ENCODE results near the gene LENG8. TPM values are rescaled to one million over a fixed set of nuclear protein-coding genes. Genes with fewer than 3 reads are reported as not detected.

LENG8 gene
- total and polyA plus RNA-seq, 11 donors = 23.6 to 93.9 (median 58.8) TPM

- DNase-seq = no peak
- TF ChIP-seq CTCF (IDR thresholded peaks at IDR 0.05) = no peak
- no peak for TF ChIP-seq POLR2A (IDR thresholded peaks at IDR 0.05)
Observed at GRCh38 chr19:54453921-54454780, 5.2 kb downstream of the LENG8 start.

GRCh38 chr19:54454781-54455675 lies 6.0 kb downstream of the LENG8 start:
- TF ChIP-seq CTCF (IDR thresholded peaks at IDR 0.05) = no peak
- TF ChIP-seq POLR2A (IDR thresholded peaks at IDR 0.05) = no peak
- WGBS, 4 donors = 89 to 93% (median 91%) methylated on average over 29 to 33 of the region's 33 CpGs
- no peak for DNase-seq

More at GRCh38 chr19:54453921-54454780, 5.2 kb downstream of the LENG8 start:
- H3K36me3 ChIP-seq = peaks cover 4 to 86% (median 82%) of the 10 kb centered on the region in 9 donors
- no peaks in the 10 kb centered on the region for H3K9me3 ChIP-seq
- no peaks in the 10 kb centered on the region for H3K27me3 ChIP-seq
- no peak overlapping the region for H3K27ac ChIP-seq
- intact Hi-C loops (cut with DNase I) = no loop called here
- no peak overlapping the region for H3K4me3 ChIP-seq
- H3K4me1 ChIP-seq = peaks cover 7 to 43% (median 22%) of the 10 kb centered on the region in 12 donors
- no peak for ATAC-seq
- WGBS, 4 donors = 86 to 94% (median 91%) methylated on average over 18 to 31 of the region's 31 CpGs

GRCh38 chr19:54455786-54456422 lies 6.9 kb downstream of the LENG8 start:
- Histone ChIP-seq H3K27me3 (no peaks in the 10 kb centered on the region), H3K27ac (no peak overlapping the region), H3K4me1 (peaks cover 2 to 37% (median 14%) of the 10 kb centered on the region in 12 donors), H3K4me3 (no peak overlapping the region), H3K36me3 (peaks cover 4 to 100% (median 99%) of the 10 kb centered on the region in 9 donors), H3K9me3 (no peaks in the 10 kb centered on the region)
- 92 to 94% (median 92%) methylated on average over 24 to 40 of the region's 40 CpGs for WGBS, 4 donors
- peak in 1 of 5 donors; percentile 9 for DNase-seq
- intact Hi-C loops (cut with DNase I) = no loop called here
- no peak for ATAC-seq
- TF ChIP-seq CTCF (IDR thresholded peaks at IDR 0.05) (no peak), POLR2A (IDR thresholded peaks at IDR 0.05) (no peak)

More at GRCh38 chr19:54454781-54455675, 6.0 kb downstream of the LENG8 start:
- ATAC-seq = no peak
- no peak overlapping the region for H3K27ac ChIP-seq
- H3K9me3 ChIP-seq = no peaks in the 10 kb centered on the region
- intact Hi-C loops (cut with DNase I) = no loop called here
- peaks cover 4 to 95% (median 90%) of the 10 kb centered on the region in 9 donors for H3K36me3 ChIP-seq
- no peaks in the 10 kb centered on the region for H3K27me3 ChIP-seq
- H3K4me1 ChIP-seq = peaks cover 7 to 45% (median 21%) of the 10 kb centered on the region in 12 donors
- H3K4me3 ChIP-seq = no peak overlapping the region
